NOMO-1 treated with dmso at 0.1 percent for 144 hours (cell line): ENCODE data around the gene DNAJA3.

Experiments used
- DNase-seq: peaks from one replicate; lab custom pipeline; 2025; ENCODE audit not compliant: unreplicated experiment; lab: John Stamatoyannopoulos, UW

DNAJA3 gene

GRCh38 chr16:4472880-4473279 is 47.2 kb downstream of the DNAJA3 start:
- no peak for DNase-seq

GRCh38 chr16:4474192-4474961 is 48.7 kb downstream of the DNAJA3 start, which contains the start of gene NMRAL1:
Gene NMRAL1 (minus strand): TSS chr16:4474625. CDS start chr16:4474132, 493 bp downstream.
- peak; percentile 90 for DNase-seq

GRCh38 chr16:4475880-4476788 is 50.5 kb downstream of the DNAJA3 start, which contains the start of gene HMOX2:
Gene HMOX2 (plus strand): TSS chr16:4476398. CDS start chr16:4505525, 29,127 bp downstream.
- peak; percentile 94 for DNase-seq

- no peak for DNase-seq
These were observed 52.3 kb downstream of the DNAJA3 start for GRCh38 chr16:4477966-4478365.

- DNase-seq: no peak
These were observed 55.9 kb downstream of the DNAJA3 start for GRCh38 chr16:4481526-4481925.

- no peak for DNase-seq
These were observed 56.3 kb downstream of the DNAJA3 start for GRCh38 chr16:4481963-4482362.

- DNase-seq: no peak
These were observed 60.6 kb downstream of the DNAJA3 start for GRCh38 chr16:4486126-4486893.

- DNase-seq: no peak
These were observed 62.4 kb downstream of the DNAJA3 start for GRCh38 chr16:4487955-4488498.

GRCh38 chr16:4488499-4488967 is 62.9 kb downstream of the DNAJA3 start:
- DNase-seq: no peak

GRCh38 chr16:4489030-4489429 is 63.4 kb downstream of the DNAJA3 start:
- DNase-seq: no peak

GRCh38 chr16:4491898-4492297 is 66.2 kb downstream of the DNAJA3 start:
- no peak for DNase-seq

- DNase-seq: no peak
These were observed 69.2 kb downstream of the DNAJA3 start for GRCh38 chr16:4494746-4495490.

GRCh38 chr16:4495766-4496165 is 70.1 kb downstream of the DNAJA3 start:
- no peak for DNase-seq

GRCh38 chr16:4496305-4496704 is 70.6 kb downstream of the DNAJA3 start:
- DNase-seq: no peak

- no peak for DNase-seq
These were observed 73.0 kb downstream of the DNAJA3 start for GRCh38 chr16:4498546-4499195.

- DNase-seq: no peak
These were observed 73.5 kb downstream of the DNAJA3 start for GRCh38 chr16:4499196-4499555.

GRCh38 chr16:4500272-4500671 is 74.6 kb downstream of the DNAJA3 start:
- DNase-seq: no peak

GRCh38 chr16:4501071-4501478 is 75.4 kb downstream of the DNAJA3 start:
- DNase-seq: no peak

GRCh38 chr16:4505356-4506147 is 79.9 kb downstream of the DNAJA3 start:
- peak; percentile 93 for DNase-seq
